ENCODE results near the gene CD300E.

CD300E gene

GRCh38 chr17:74623693-74624093, at the start of gene CD300E:
CD300E (minus strand) TSS chr17:74623738; CDS start chr17:74623621, 117 bp downstream.
- no peak for FAIRE-seq
- no peak for TF ChIP-seq CTCF (IDR thresholded peaks at IDR 0.05; ENCODE audit: insufficient read depth, missing control alignments)

GRCh38 chr17:74671031-74671771, 47.7 kb upstream of the CD300E start:
- no peak for TF ChIP-seq CTCF (IDR thresholded peaks at IDR 0.05; ENCODE audit: insufficient read depth, missing control alignments)
- DNase-seq (ENCODE audit: insufficient read length, low spot score) (no peak), FAIRE-seq (no peak)

More at GRCh38 chr17:74623693-74624093, at the start of gene CD300E:
- DNase-seq (ENCODE audit: insufficient read length, low spot score): no peak

GRCh38 chr17:74670329-74670728, 46.8 kb upstream of the CD300E start:
- FAIRE-seq (no peak), DNase-seq (ENCODE audit: insufficient read length, low spot score) (no peak)
- TF ChIP-seq CTCF (IDR thresholded peaks at IDR 0.05; ENCODE audit: insufficient read depth, missing control alignments): no peak

GRCh38 chr17:74663561-74663960, 40.0 kb upstream of the CD300E start:
- TF ChIP-seq CTCF (IDR thresholded peaks at IDR 0.05; ENCODE audit: insufficient read depth, missing control alignments): no peak
- DNase-seq (ENCODE audit: insufficient read length, low spot score): no peak
- no peak for FAIRE-seq

GRCh38 chr17:74659889-74660288, 36.4 kb upstream of the CD300E start:
- TF ChIP-seq CTCF (IDR thresholded peaks at IDR 0.05; ENCODE audit: insufficient read depth, missing control alignments): no peak
- no peak for DNase-seq (ENCODE audit: insufficient read length, low spot score)
- no peak for FAIRE-seq

- no peak for DNase-seq (ENCODE audit: insufficient read length, low spot score)
- no peak for FAIRE-seq
- TF ChIP-seq CTCF (IDR thresholded peaks at IDR 0.05; ENCODE audit: insufficient read depth, missing control alignments): no peak
Measured at GRCh38 chr17:74658620-74659019, 35.1 kb upstream of the CD300E start.

- no peak for FAIRE-seq
- TF ChIP-seq CTCF (IDR thresholded peaks at IDR 0.05; ENCODE audit: insufficient read depth, missing control alignments): no peak
- DNase-seq (ENCODE audit: insufficient read length, low spot score): no peak
Measured at GRCh38 chr17:74654742-74655141, 31.2 kb upstream of the CD300E start.
